GM21619 (cell line): ENCODE results near the gene TGFBI.

Source experiments
- ATAC-seq: cut with Tn5 transposase; IDR thresholded peaks from one replicate; pipeline ENCODE4 v1.9.1; 2021; ENCODE audit not compliant: unreplicated experiment

The TGFBI gene

GRCh38 chr5:136028782-136029742 is at the start of gene TGFBI:
Gene TGFBI, plus strand, starts transcription at chr5:136028988. Its CDS starts 68 bp downstream, at chr5:136029056.
- no peak for ATAC-seq

GRCh38 chr5:135978993-135979392 is 49.8 kb upstream of the TGFBI start:
- ATAC-seq, result no peak

GRCh38 chr5:135979510-135979909 is 49.3 kb upstream of the TGFBI start:
- no peak for ATAC-seq

GRCh38 chr5:135980620-135981019 is 48.2 kb upstream of the TGFBI start:
- no peak for ATAC-seq

- ATAC-seq, result no peak
Observed at GRCh38 chr5:135985951-135986350, 42.8 kb upstream of the TGFBI start.

GRCh38 chr5:135986401-135986800 is 42.4 kb upstream of the TGFBI start:
- ATAC-seq, result no peak

GRCh38 chr5:135986891-135987401 is 41.8 kb upstream of the TGFBI start:
- ATAC-seq, result no peak

GRCh38 chr5:135988546-135988945 is 40.2 kb upstream of the TGFBI start:
- ATAC-seq, result no peak

GRCh38 chr5:135989686-135990085 is 39.1 kb upstream of the TGFBI start:
- ATAC-seq, result no peak

- ATAC-seq, result no peak
Observed at GRCh38 chr5:135990528-135991255, 38.1 kb upstream of the TGFBI start.

GRCh38 chr5:135991429-135991828 is 37.4 kb upstream of the TGFBI start:
- no peak for ATAC-seq

GRCh38 chr5:135993335-135993879 is 35.4 kb upstream of the TGFBI start:
- ATAC-seq, result no peak

- no peak for ATAC-seq
Observed at GRCh38 chr5:135993880-135994636, 34.7 kb upstream of the TGFBI start.

- ATAC-seq, result no peak
Observed at GRCh38 chr5:135995976-135996375, 32.8 kb upstream of the TGFBI start.

- ATAC-seq, result no peak
Observed at GRCh38 chr5:135996611-135997010, 32.2 kb upstream of the TGFBI start.

- ATAC-seq, result no peak
Observed at GRCh38 chr5:135997673-135998335, 31.0 kb upstream of the TGFBI start.

GRCh38 chr5:135998889-135999288 is 29.9 kb upstream of the TGFBI start:
- no peak for ATAC-seq

GRCh38 chr5:135999406-136000139 is 29.2 kb upstream of the TGFBI start:
- ATAC-seq, result no peak

GRCh38 chr5:136000147-136000546 is 28.6 kb upstream of the TGFBI start:
- ATAC-seq, result no peak

- ATAC-seq, result no peak
Observed at GRCh38 chr5:136000932-136001331, 27.9 kb upstream of the TGFBI start.
